WTC11 (cell line): ENCODE measurements around the gene WDFY3. TPM values are rescaled to one million over a fixed set of nuclear protein-coding genes. Genes with fewer than 3 reads are reported as not detected.

ENCODE experiments used
- ATAC-seq: fragments of 200-7000 bp; cut with Tn5 transposase; 2 replicates; pipeline ENCODE4 v1.10.0; 2021; ENCODE audit warnings: mild to moderate bottlenecking, moderate library complexity
- CTCF ChIA-PET: fragments of 300-600 bp; sonication (Branson Sonifier 250); formaldehyde crosslinking; loops from one replicate; lab custom pipeline; 2021; ENCODE audit warnings: antibody characterized with exemption; lab: Charles Lee
- POLR2A ChIA-PET: fragments of 350-600 bp; sonication (Branson Sonifier 250); formaldehyde crosslinking; loops from one replicate; lab custom pipeline; 2021; ENCODE audit warnings: antibody characterized with exemption; lab: Charles Lee
- DNase-seq: peaks from one replicate; pipeline ENCODE4 v3.0.0; 2021; ENCODE audit warnings: low spot score
- H3K27ac Mint-ChIP-seq: 2 replicates; pipeline ENCODE4 v1.8.0; 2021; ENCODE audit warnings: mixed read lengths
- H3K27me3 Mint-ChIP-seq: 2 replicates; pipeline ENCODE4 v1.8.0; 2021; ENCODE audit warnings: low read depth, mild to moderate bottlenecking, moderate library complexity, mixed read lengths
- H3K36me3 Mint-ChIP-seq: 2 replicates; pipeline ENCODE4 v1.8.0; 2021; ENCODE audit warnings: mixed read lengths
- H3K4me1 Mint-ChIP-seq: 2 replicates; pipeline ENCODE4 v1.8.0; 2022; ENCODE audit warnings: mixed read lengths
- H3K4me3 Mint-ChIP-seq: 2 replicates; pipeline ENCODE4 v1.8.0; 2021; ENCODE audit warnings: mild to moderate bottlenecking, moderate library complexity, mixed read lengths
- H3K9me3 Mint-ChIP-seq: 2 replicates; pipeline ENCODE4 v1.8.0; 2021; ENCODE audit warnings: mixed read lengths
- ATF2 ChIP-seq: sonication (generic); formaldehyde crosslinking; IDR thresholded peaks from 2 replicates; pipeline ENCODE4 v1.8.1; 2022; ENCODE audit warnings: low read depth, missing genetic modification reagents, borderline replicate concordance
- CBFB ChIP-seq: sonication (generic); formaldehyde crosslinking; IDR thresholded peaks from 2 replicates; pipeline ENCODE4 v1.8.1; 2022; ENCODE audit warnings: mild to moderate bottlenecking, low read depth, missing genetic modification reagents
- CREM ChIP-seq: sonication (generic); formaldehyde crosslinking; IDR thresholded peaks from 2 replicates; pipeline ENCODE4 v1.8.1; 2022; ENCODE audit warnings: mild to moderate bottlenecking, missing genetic modification reagents, moderate library complexity
- CTCF ChIP-seq: fragments of 200-600 bp; IDR thresholded peaks from 2 replicates; pipeline ENCODE4 v1.8.0; 2022; ENCODE audit warnings: antibody characterized with exemption
- E2F4 ChIP-seq: sonication (generic); formaldehyde crosslinking; IDR thresholded peaks from 2 replicates; pipeline ENCODE4 v1.8.1; 2022; ENCODE audit warnings: low read depth, mild to moderate bottlenecking, moderate library complexity, missing genetic modification reagents, borderline replicate concordance
- ELF4 ChIP-seq: sonication (generic); formaldehyde crosslinking; IDR thresholded peaks from 2 replicates; pipeline ENCODE4 v1.8.1; 2022; ENCODE audit warnings: low read depth, mild to moderate bottlenecking, moderate library complexity, missing genetic modification reagents
- GRHL2 ChIP-seq: fragments of 250-450 bp; sonication (Bioruptor Pico); IDR thresholded peaks from 2 replicates; pipeline ENCODE4 v1.8.0; 2022; ENCODE audit warnings: mild to moderate bottlenecking, moderate library complexity; ENCODE audit not compliant: insufficient replicate concordance, severe bottlenecking
- JAZF1 ChIP-seq: fragments of 250-450 bp; sonication (Bioruptor Pico); IDR thresholded peaks from 2 replicates; pipeline ENCODE4 v1.9.0; 2021; ENCODE audit warnings: moderate library complexity, mild to moderate bottlenecking, inconsistent platforms
- JUN ChIP-seq: sonication (generic); formaldehyde crosslinking; IDR thresholded peaks from 2 replicates; pipeline ENCODE4 v1.8.0; 2023; ENCODE audit warnings: mild to moderate bottlenecking, missing genetic modification reagents
- KAT7 ChIP-seq: sonication (generic); formaldehyde crosslinking; IDR thresholded peaks from 2 replicates; pipeline ENCODE4 v1.8.1; 2023; ENCODE audit warnings: missing genetic modification reagents, mild to moderate bottlenecking, borderline replicate concordance
- SMAD4 ChIP-seq: sonication (generic); formaldehyde crosslinking; IDR thresholded peaks from 2 replicates; pipeline ENCODE4 v1.8.0; 2022; ENCODE audit warnings: mild to moderate bottlenecking, missing genetic modification reagents
- SOX15 ChIP-seq: fragments of 250-450 bp; sonication (Bioruptor Pico); IDR thresholded peaks from 2 replicates; pipeline ENCODE4 v1.9.0; 2021; ENCODE audit warnings: mild to moderate bottlenecking
- TEAD1 ChIP-seq: sonication (generic); formaldehyde crosslinking; IDR thresholded peaks from 2 replicates; pipeline ENCODE4 v1.8.0; 2022; ENCODE audit warnings: mild to moderate bottlenecking, missing genetic modification reagents
- ZNF121 ChIP-seq: sonication (generic); formaldehyde crosslinking; IDR thresholded peaks from 2 replicates; pipeline ENCODE4 v1.8.0; 2023; ENCODE audit warnings: missing genetic modification reagents
- ZNF263 ChIP-seq: sonication (generic); formaldehyde crosslinking; IDR thresholded peaks from 2 replicates; pipeline ENCODE4 v1.8.1; 2022; ENCODE audit warnings: low read depth, mild to moderate bottlenecking, moderate library complexity, missing genetic modification reagents
- ZNF671 ChIP-seq: fragments of 250-450 bp; sonication (Bioruptor Pico); IDR thresholded peaks from 2 replicates; pipeline ENCODE4 v1.8.0; 2021; ENCODE audit warnings: mild to moderate bottlenecking
- total RNA-seq: library from RNA; stranded (reverse); gene quantifications from 3 replicates; pipeline ENCODE4 v1.2.3, GENCODE V29; 2021
- TF ChIP-seq, protein P1 (sequence below): sonication (generic); formaldehyde crosslinking; IDR thresholded peaks from 2 replicates; pipeline ENCODE4 v1.8.0; 2022; ENCODE audit warnings: mild to moderate bottlenecking, missing genetic modification reagents

Gene WDFY3
- total RNA-seq, 1 experiment from 2014 or later: 77.2 TPM

DNA sequence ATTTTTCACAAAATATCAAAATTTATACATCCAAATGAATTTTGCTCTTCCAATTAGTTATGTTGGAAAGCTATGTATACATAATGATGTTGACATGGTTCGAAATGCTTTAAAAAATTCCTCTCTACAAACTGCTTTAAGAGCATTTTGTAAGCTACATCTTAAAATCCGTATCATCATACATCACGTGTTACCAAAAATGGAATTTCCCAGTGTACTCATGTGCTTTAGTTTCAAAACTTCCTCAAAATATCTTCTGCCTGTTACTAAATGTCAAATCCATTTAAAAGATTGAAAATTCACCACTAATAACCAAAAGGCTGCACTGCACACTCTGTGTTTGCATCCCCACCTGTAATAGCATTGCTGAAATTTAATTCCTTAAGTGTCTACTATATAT, 87.9 kb downstream of the WDFY3 start:
- no peak for ATAC-seq
- H3K4me3 Mint-ChIP-seq: no peak overlapping the region
- H3K27ac Mint-ChIP-seq: no peak overlapping the region
- H3K36me3 Mint-ChIP-seq: 0 out of 2 replicates have a peak, but pooled peaks cover 2% of the 10 kb centered on the region
- no peak for DNase-seq
- ChIA-PET POLR2A (no interaction called here), CTCF (no interaction called here)
- TF ChIP-seq TEAD1 (CRISPR knock-in tag) (no peak), CREM (CRISPR knock-in tag) (no peak), ELF4 (CRISPR knock-in tag) (no peak)
- no peaks in the 10 kb centered on the region for H3K9me3 Mint-ChIP-seq
- peaks cover 22% of the 10 kb centered on the region for H3K4me1 Mint-ChIP-seq
- H3K27me3 Mint-ChIP-seq: no peaks in the 10 kb centered on the region

DNA sequence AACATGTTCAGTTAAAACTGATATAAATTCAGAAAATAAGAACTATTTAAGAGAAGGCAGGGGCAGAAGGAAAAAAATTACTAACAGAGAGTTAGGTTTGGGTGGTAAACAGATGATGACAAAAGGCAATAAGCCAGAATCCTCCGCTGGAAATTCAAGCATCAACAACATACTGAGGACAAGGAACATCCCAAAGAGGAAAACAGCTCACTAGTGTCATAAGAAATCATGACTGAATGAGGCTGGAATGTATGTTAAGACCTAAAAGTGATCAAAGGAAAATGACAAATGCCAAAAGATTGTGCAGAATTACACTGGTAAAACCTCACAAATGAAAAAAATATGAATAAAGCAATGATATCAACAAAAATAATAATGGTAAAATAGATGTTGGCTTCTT, 88.4 kb downstream of the WDFY3 start:
- TF ChIP-seq ZNF263 (CRISPR knock-in tag): no peak
- TF ChIP-seq, protein P1, sequence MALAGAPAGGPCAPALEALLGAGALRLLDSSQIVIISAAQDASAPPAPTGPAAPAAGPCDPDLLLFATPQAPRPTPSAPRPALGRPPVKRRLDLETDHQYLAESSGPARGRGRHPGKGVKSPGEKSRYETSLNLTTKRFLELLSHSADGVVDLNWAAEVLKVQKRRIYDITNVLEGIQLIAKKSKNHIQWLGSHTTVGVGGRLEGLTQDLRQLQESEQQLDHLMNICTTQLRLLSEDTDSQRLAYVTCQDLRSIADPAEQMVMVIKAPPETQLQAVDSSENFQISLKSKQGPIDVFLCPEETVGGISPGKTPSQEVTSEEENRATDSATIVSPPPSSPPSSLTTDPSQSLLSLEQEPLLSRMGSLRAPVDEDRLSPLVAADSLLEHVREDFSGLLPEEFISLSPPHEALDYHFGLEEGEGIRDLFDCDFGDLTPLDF (CRISPR knock-in tag): no peak
- TF ChIP-seq GRHL2 (CRISPR knock-in tag): no peak
- no peak for TF ChIP-seq ELF4 (CRISPR knock-in tag)
- TF ChIP-seq E2F4: no peak
- no peak for TF ChIP-seq ZNF671 (CRISPR knock-in tag)
- no peak for TF ChIP-seq CREM (CRISPR knock-in tag)
- TF ChIP-seq, all 79 proteins: peak for 0
- CTCF ChIA-PET: no interaction called here
- DNase-seq (no peak), ATAC-seq (no peak)
- Mint-ChIP-seq H3K9me3 (no peaks in the 10 kb centered on the region), H3K36me3 (0 out of 2 replicates have a peak, but pooled peaks cover 2% of the 10 kb centered on the region), H3K27me3 (no peaks in the 10 kb centered on the region), H3K4me1 (peaks cover 26% of the 10 kb centered on the region), H3K4me3 (no peak overlapping the region), H3K27ac (no peak overlapping the region; the same call in 1 of the 2 replicates)
- POLR2A ChIA-PET: no interaction called here

- 0 out of 2 replicates have a peak, but pooled peaks cover 2% of the 10 kb centered on the region for H3K36me3 Mint-ChIP-seq
- ATAC-seq (no peak), DNase-seq (no peak)
- ChIA-PET POLR2A (no interaction called here), CTCF (no interaction called here)
- H3K27me3 Mint-ChIP-seq: no peaks in the 10 kb centered on the region
- no peak overlapping the region for H3K27ac Mint-ChIP-seq
- peaks cover 32% of the 10 kb centered on the region for H3K4me1 Mint-ChIP-seq
- TF ChIP-seq ZNF121 (CRISPR knock-in tag) (peak; percentile 53; the same call in 1 of the 2 replicates), ELF4 (CRISPR knock-in tag) (no peak)
- no peaks in the 10 kb centered on the region for H3K9me3 Mint-ChIP-seq
- H3K4me3 Mint-ChIP-seq: no peak overlapping the region
Observed at GRCh38 chr4:84877051-84877833, 89.2 kb downstream of the WDFY3 start.

DNA sequence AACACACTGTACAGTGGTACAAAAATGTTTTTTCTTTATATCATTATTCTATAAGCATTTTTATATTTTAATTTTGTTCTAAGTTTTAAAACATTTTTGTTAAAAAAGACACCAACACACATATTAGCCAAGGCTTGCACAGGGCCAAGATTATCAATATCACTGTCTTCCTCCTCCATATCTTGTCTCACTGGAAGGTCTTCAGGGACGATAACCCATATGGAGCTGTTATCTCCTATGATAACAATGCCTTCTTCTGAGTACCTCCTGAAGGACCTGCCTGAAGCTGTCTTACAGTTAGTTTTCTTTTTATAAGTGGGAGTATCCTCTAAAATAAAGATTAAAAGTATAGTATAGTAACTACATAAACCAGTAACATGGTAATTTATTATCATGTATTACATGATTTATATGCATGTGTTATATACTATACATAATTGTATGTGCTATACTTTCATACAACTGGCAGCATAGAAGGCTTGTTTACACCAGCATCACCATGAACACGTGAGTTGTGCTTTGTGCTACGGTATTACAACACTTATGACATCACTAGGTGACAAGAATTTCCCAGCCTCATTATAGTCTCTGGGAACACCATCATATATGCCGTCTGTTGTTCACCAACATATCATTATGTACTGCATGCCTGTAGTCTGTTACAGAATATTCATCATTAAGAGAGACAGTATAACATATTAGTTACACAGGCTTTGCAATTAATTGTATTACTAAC, 90.7 kb downstream of the WDFY3 start:
- ATAC-seq: no peak
- no peak for TF ChIP-seq CBFB
- no peak for TF ChIP-seq JUN (CRISPR knock-in tag)
- TF ChIP-seq ATF2 (CRISPR knock-in tag): no peak
- no peak for TF ChIP-seq TEAD1 (CRISPR knock-in tag)
- TF ChIP-seq SMAD4 (CRISPR knock-in tag): no peak
- TF ChIP-seq, protein P1 (CRISPR knock-in tag): no peak
- TF ChIP-seq CTCF: no peak
- TF ChIP-seq CREM (CRISPR knock-in tag): no peak
- no peak for TF ChIP-seq ZNF263 (CRISPR knock-in tag)
- TF ChIP-seq SOX15 (CRISPR knock-in tag): no peak
- no peak for TF ChIP-seq JAZF1 (CRISPR knock-in tag)
- TF ChIP-seq KAT7 (CRISPR knock-in tag): no peak

More for the DNA sequence above, 90.7 kb downstream of the WDFY3 start:
- no peak overlapping the region for H3K27ac Mint-ChIP-seq
- no peaks in the 10 kb centered on the region for H3K27me3 Mint-ChIP-seq
- H3K36me3 Mint-ChIP-seq: 0 out of 2 replicates have a peak, but pooled peaks cover 2% of the 10 kb centered on the region
- ChIA-PET POLR2A (interaction anchor here (0.6 kb wide), 1 partner anchor 10 kb away, joined by 3 read pairs; no protein-coding TSS in a partner anchor), CTCF (no interaction called here)
- no peak for DNase-seq
- H3K9me3 Mint-ChIP-seq: no peaks in the 10 kb centered on the region
- H3K4me3 Mint-ChIP-seq: no peak overlapping the region
- peaks cover 41% of the 10 kb centered on the region for H3K4me1 Mint-ChIP-seq
